Smooth muscle cell (in vitro differentiated cells): Measurements from ENCODE around the gene CEP57. TPM values are rescaled to one million over a fixed set of nuclear protein-coding genes. Genes with fewer than 3 reads are reported as not detected.
"Not testable (repeated sequence)": the region's sequence is repeated elsewhere in the genome, so short reads cannot be mapped to it uniquely, and the experiment has no call there.

Experiments
- DNase-seq: peaks from one replicate; lab custom pipeline; 2025; ENCODE audit not compliant: unreplicated experiment; lab: John Stamatoyannopoulos, UW
- H2AFZ ChIP-seq: fragments of 200-600 bp; sonication (generic); 2 replicates; pipeline ENCODE4 v1.6.0; 2016; ENCODE audit warnings: antibody characterized with exemption, low read depth, mild to moderate bottlenecking
- H3F3A ChIP-seq: fragments of 200-600 bp; sonication (generic); 2 replicates; pipeline ENCODE4 v1.6.0; 2017; ENCODE audit warnings: antibody characterized with exemption, low read depth
- H3K27ac ChIP-seq: fragments of 200-600 bp; sonication (generic); 2 replicates; pipeline ENCODE4 v1.5.1; 2016; ENCODE audit warnings: low read depth, mild to moderate bottlenecking
- H3K27me3 ChIP-seq: fragments of 200-600 bp; sonication (generic); 2 replicates; pipeline ENCODE4 v1.6.1; 2016; ENCODE audit warnings: low read depth, mild to moderate bottlenecking
- H3K36me3 ChIP-seq: fragments of 200-600 bp; sonication (generic); 2 replicates; pipeline ENCODE4 v1.5.1; 2016; ENCODE audit warnings: low read depth
- H3K4me1 ChIP-seq: fragments of 200-600 bp; sonication (generic); 2 replicates; pipeline ENCODE4 v1.5.1; 2016; ENCODE audit warnings: low read depth
- H3K4me2 ChIP-seq: fragments of 200-600 bp; sonication (generic); 2 replicates; pipeline ENCODE4 v1.6.0; 2016; ENCODE audit warnings: mild to moderate bottlenecking
- H3K4me3 ChIP-seq: fragments of 200-600 bp; sonication (generic); 2 replicates; pipeline ENCODE4 v1.5.1; 2016; ENCODE audit warnings: mild to moderate bottlenecking
- H3K79me2 ChIP-seq: fragments of 200-600 bp; sonication (generic); 2 replicates; pipeline ENCODE4 v1.6.0; 2016; ENCODE audit warnings: low read depth, mild to moderate bottlenecking
- H3K9ac ChIP-seq: fragments of 200-600 bp; sonication (generic); 2 replicates; pipeline ENCODE4 v1.6.0; 2016; ENCODE audit warnings: low read depth
- H3K9me3 ChIP-seq: fragments of 200-600 bp; sonication (generic); replicated peaks from 2 replicates; pipeline ENCODE4 v1.5.1; 2016; ENCODE audit warnings: low read depth
- H4K20me1 ChIP-seq: fragments of 200-600 bp; sonication (generic); 2 replicates; pipeline ENCODE4 v1.6.0; 2016; ENCODE audit warnings: low read depth
- CTCF ChIP-seq: fragments of 200-600 bp; sonication (generic); IDR thresholded peaks from 2 replicates; pipeline ENCODE4 v1.5.1; 2017; ENCODE audit warnings: borderline replicate concordance, mild to moderate bottlenecking, antibody characterized with exemption; ENCODE audit not compliant: insufficient read depth, poor library complexity, severe bottlenecking
- WGBS: methylation state at CpG from one replicate; pipeline ENCODE4 v1.1.7; 2016; ENCODE audit warnings: low lambda C conversion rate; 5-methylcytosine and 5-hydroxymethylcytosine counted together
- polyA plus RNA-seq: library from polyadenylated mRNA; unstranded; fragments of >200 nt; fragmentation: Nextera tagmentation; extraction: Ambion mirVana; gene quantifications from 2 replicates; pipeline ENCODE4 v1.2.1, GENCODE V29; 2016
- total RNA-seq: library from RNA; depleted of rRNA; stranded (reverse); fragments of >200 nt; gene quantifications from 2 replicates; pipeline ENCODE4 v1.2.3, GENCODE V29; 2014

The CEP57 gene
- total and polyA plus RNA-seq, 2 experiments from 2014 or later: 37.4 to 67.7 TPM

- Histone ChIP-seq H3K36me3 (no peaks in the 10 kb centered on the region), H3K4me2 (no peak overlapping the region), H3K27me3 (no peaks in the 10 kb centered on the region), H3K9me3 (no peaks in the 10 kb centered on the region), H3K4me1 (no peaks in the 10 kb centered on the region), H4K20me1 (no peaks in the 10 kb centered on the region), H3K79me2 (no peaks in the 10 kb centered on the region), H3K4me3 (no peak overlapping the region), H3F3A (no peaks in the 10 kb centered on the region), H3K9ac (no peak overlapping the region), H3K27ac (no peak overlapping the region), H2AFZ (no peak overlapping the region)
- 98% methylated on average over 2 of the region's 2 CpGs for WGBS
- no peak for DNase-seq
- TF ChIP-seq CTCF: no peak
Measured at GRCh38 chr11:95853862-95854261, 63.6 kb downstream of the CEP57 start.

GRCh38 chr11:95854362-95854761 lies 64.1 kb downstream of the CEP57 start:
- H3K9me3 ChIP-seq, H3K9ac ChIP-seq, H2AFZ ChIP-seq, H3K27ac ChIP-seq, H3K4me2 ChIP-seq, H3F3A ChIP-seq, H4K20me1 ChIP-seq, H3K4me1 ChIP-seq, H3K36me3 ChIP-seq, H3K4me3 ChIP-seq, H3K79me2 ChIP-seq, H3K27me3 ChIP-seq, DNase-seq: not testable (repeated sequence)
- WGBS: 65% methylated on average over 5 of the region's 5 CpGs

GRCh38 chr11:95860024-95860423 lies 69.7 kb downstream of the CEP57 start:
- not testable (repeated sequence) for H3K4me2 ChIP-seq, H3K27me3 ChIP-seq, H3K4me1 ChIP-seq, H3K9ac ChIP-seq, H3F3A ChIP-seq, DNase-seq, H3K79me2 ChIP-seq, H3K36me3 ChIP-seq, H4K20me1 ChIP-seq, H3K27ac ChIP-seq, H3K9me3 ChIP-seq, H3K4me3 ChIP-seq, H2AFZ ChIP-seq
- 99% methylated on average over 4 of the region's 4 CpGs for WGBS

GRCh38 chr11:95863486-95864140 lies 73.3 kb downstream of the CEP57 start:
- no peaks in the 10 kb centered on the region for H3F3A ChIP-seq
- H3K79me2 ChIP-seq: peaks cover 2% of the 10 kb centered on the region
- no peak overlapping the region for H3K4me3 ChIP-seq
- no peaks in the 10 kb centered on the region for H3K4me1 ChIP-seq
- TF ChIP-seq CTCF: no peak
- DNase-seq: no peak
- peaks cover 11% of the 10 kb centered on the region for H3K36me3 ChIP-seq
- H3K27ac ChIP-seq: peak overlapping the region; percentile 82
- no peaks in the 10 kb centered on the region for H3K9me3 ChIP-seq
- 56% methylated on average over 2 of the region's 2 CpGs for WGBS
- no peak overlapping the region for H3K9ac ChIP-seq
- no peaks in the 10 kb centered on the region for H4K20me1 ChIP-seq
- no peaks in the 10 kb centered on the region for H3K27me3 ChIP-seq
- H2AFZ ChIP-seq: no peak overlapping the region
- peak overlapping the region; percentile 37 for H3K4me2 ChIP-seq

GRCh38 chr11:95867105-95867504 lies 76.8 kb downstream of the CEP57 start:
- Histone ChIP-seq H3K27ac (no peak overlapping the region), H3K36me3 (peaks cover 5% of the 10 kb centered on the region), H4K20me1 (no peaks in the 10 kb centered on the region), H3K27me3 (no peaks in the 10 kb centered on the region), H3K9ac (no peak overlapping the region), H3K79me2 (peaks cover 2% of the 10 kb centered on the region), H3F3A (no peaks in the 10 kb centered on the region), H3K4me3 (no peak overlapping the region), H3K4me2 (no peak overlapping the region), H2AFZ (no peak overlapping the region), H3K9me3 (no peaks in the 10 kb centered on the region), H3K4me1 (no peaks in the 10 kb centered on the region)
- WGBS: 95% methylated on average over 6 of the region's 6 CpGs
- TF ChIP-seq CTCF: no peak
- DNase-seq: no peak

- not testable (repeated sequence) for H3K79me2 ChIP-seq, H3K4me1 ChIP-seq, H3K27me3 ChIP-seq, H3K4me3 ChIP-seq, H3K9ac ChIP-seq, H3F3A ChIP-seq, H3K36me3 ChIP-seq, H2AFZ ChIP-seq, DNase-seq, H3K9me3 ChIP-seq, H3K4me2 ChIP-seq, H3K27ac ChIP-seq, H4K20me1 ChIP-seq
- WGBS: 99% methylated on average over 3 of the region's 3 CpGs
Measured at GRCh38 chr11:95870877-95871276, 80.6 kb downstream of the CEP57 start.
